Neural crest cell (in vitro differentiated cells): ENCODE measurements around the gene SLC22A1. TPM values are rescaled to one million over a fixed set of nuclear protein-coding genes. Genes with fewer than 3 reads are reported as not detected.

ENCODE experiments used
- DNase-seq: peaks from one replicate; pipeline ENCODE4 v3.0.0; 2021; ENCODE audit warnings: low read depth, mixed read lengths, low spot score
- H3K27ac Mint-ChIP-seq: one replicate; pipeline ENCODE4 v1.8.0; 2021; ENCODE audit warnings: mild to moderate bottlenecking, mixed read lengths; ENCODE audit not compliant: unreplicated experiment
- H3K27me3 Mint-ChIP-seq: 2 replicates; pipeline ENCODE4 v1.8.0; 2021; ENCODE audit warnings: low read depth, mild to moderate bottlenecking, mixed read lengths
- H3K36me3 Mint-ChIP-seq: 2 replicates; pipeline ENCODE4 v1.8.0; 2021; ENCODE audit warnings: low read depth, mild to moderate bottlenecking, mixed read lengths
- H3K4me1 Mint-ChIP-seq: 2 replicates; pipeline ENCODE4 v1.8.0; 2021; ENCODE audit warnings: mixed read lengths
- H3K4me3 Mint-ChIP-seq: one replicate; pipeline ENCODE4 v1.8.0; 2021; ENCODE audit warnings: mild to moderate bottlenecking, mixed read lengths
- H3K9me3 Mint-ChIP-seq: 2 replicates; pipeline ENCODE4 v1.8.0; 2021; ENCODE audit warnings: mixed read lengths
- CTCF ChIP-seq: fragments of 200-600 bp; sonication (generic); conservative IDR thresholded peaks from 2 replicates; pipeline ENCODE4 v1.5.0; 2021; ENCODE audit warnings: antibody characterized with exemption, mild to moderate bottlenecking
- total RNA-seq: library from RNA; stranded (reverse); gene quantifications from 2 replicates; pipeline ENCODE4 v1.2.1, GENCODE V29; 2021

The SLC22A1 gene
- total RNA-seq, 1 donor from 2014 or later = 2.1 TPM

GRCh38 chr6:160198606-160199211 lies 77.1 kb downstream of the SLC22A1 start:
- Mint-ChIP-seq H3K4me1 (peaks cover 7% of the 10 kb centered on the region), H3K9me3 (peaks cover 8% of the 10 kb centered on the region), H3K36me3 (peaks cover 5% of the 10 kb centered on the region), H3K4me3 (no peak overlapping the region), H3K27ac (peak overlapping the region; percentile 65), H3K27me3 (no peaks in the 10 kb centered on the region)
- TF ChIP-seq CTCF = no peak
- no peak for DNase-seq

- H3K27ac Mint-ChIP-seq = no peak overlapping the region
- H3K27me3 Mint-ChIP-seq = no peaks in the 10 kb centered on the region
- DNase-seq = no peak
- H3K4me1 Mint-ChIP-seq = peaks cover 7% of the 10 kb centered on the region
- no peak for TF ChIP-seq CTCF
- no peak overlapping the region for H3K4me3 Mint-ChIP-seq
- peaks cover 4% of the 10 kb centered on the region for H3K9me3 Mint-ChIP-seq
- no peaks in the 10 kb centered on the region for H3K36me3 Mint-ChIP-seq
Observed at GRCh38 chr6:160201061-160201460, 79.4 kb downstream of the SLC22A1 start.

GRCh38 chr6:160202411-160202810 lies 80.8 kb downstream of the SLC22A1 start:
- Mint-ChIP-seq H3K36me3 (no peaks in the 10 kb centered on the region), H3K27me3 (no peaks in the 10 kb centered on the region), H3K4me3 (no peak overlapping the region), H3K9me3 (peaks cover 3% of the 10 kb centered on the region), H3K4me1 (peaks cover 7% of the 10 kb centered on the region), H3K27ac (no peak overlapping the region)
- DNase-seq = no peak
- no peak for TF ChIP-seq CTCF

GRCh38 chr6:160203076-160203475 lies 81.5 kb downstream of the SLC22A1 start:
- Mint-ChIP-seq H3K36me3 (peaks cover 3% of the 10 kb centered on the region), H3K4me1 (peaks cover 7% of the 10 kb centered on the region), H3K4me3 (no peak overlapping the region), H3K27me3 (no peaks in the 10 kb centered on the region), H3K27ac (no peak overlapping the region), H3K9me3 (peaks cover 8% of the 10 kb centered on the region)
- DNase-seq = no peak
- TF ChIP-seq CTCF = no peak

GRCh38 chr6:160203522-160203921 lies 81.9 kb downstream of the SLC22A1 start:
- peaks cover 5% of the 10 kb centered on the region for H3K36me3 Mint-ChIP-seq
- peaks cover 11% of the 10 kb centered on the region for H3K9me3 Mint-ChIP-seq
- H3K4me3 Mint-ChIP-seq = no peak overlapping the region
- peaks cover 5% of the 10 kb centered on the region for H3K4me1 Mint-ChIP-seq
- H3K27ac Mint-ChIP-seq = no peak overlapping the region
- no peak for TF ChIP-seq CTCF
- H3K27me3 Mint-ChIP-seq = no peaks in the 10 kb centered on the region
- no peak for DNase-seq

- no peaks in the 10 kb centered on the region for H3K27me3 Mint-ChIP-seq
- no peak for TF ChIP-seq CTCF
- no peak for DNase-seq
- H3K27ac Mint-ChIP-seq = no peak overlapping the region
- no peak overlapping the region for H3K4me3 Mint-ChIP-seq
- peaks cover 5% of the 10 kb centered on the region for H3K36me3 Mint-ChIP-seq
- H3K4me1 Mint-ChIP-seq = peaks cover 1% of the 10 kb centered on the region
- H3K9me3 Mint-ChIP-seq = peaks cover 15% of the 10 kb centered on the region
Observed at GRCh38 chr6:160203953-160204352, 82.3 kb downstream of the SLC22A1 start.
